Endothelial cell of umbilical vein (primary cell): ENCODE measurements around the gene RAD54L.

Experiments used
- FOS ChIP-seq: IDR thresholded peaks from 2 replicates; pipeline ENCODE4 v1.6.1; 2011; ENCODE audit warnings: mild to moderate bottlenecking, low read length, moderate library complexity, borderline replicate concordance; ENCODE audit not compliant: insufficient read depth
- GATA2 ChIP-seq: IDR thresholded peaks from 2 replicates; pipeline ENCODE4 v1.7.0; 2011; ENCODE audit warnings: low read depth, mild to moderate bottlenecking, moderate library complexity, mixed read lengths, low read length; ENCODE audit not compliant: insufficient read length, insufficient read depth
- POLR2AphosphoS5 ChIP-seq: IDR thresholded peaks from 2 replicates; pipeline ENCODE4 v1.6.1; 2012; ENCODE audit warnings: low read depth, mild to moderate bottlenecking, control low read depth, low read length, moderate library complexity; ENCODE audit not compliant: insufficient read depth
- TF ChIP-seq, protein P1 (sequence below), 2 donors: IDR thresholded peaks; 1 replicate in 1 of 2; 2 replicates in 1 of 2; pipeline ENCODE4 v1.5.1; 2011; ENCODE audit warnings: low read length in 2 of 2, mild to moderate bottlenecking in 2 of 2, moderate library complexity in 2 of 2, control low read depth in 1 of 2, inconsistent platforms in 1 of 2, low read depth in 1 of 2; ENCODE audit not compliant: insufficient read depth in 1 of 2; ENCODE audit errors: extremely low read depth in 1 of 2

- TF ChIP-seq, protein P1, sequence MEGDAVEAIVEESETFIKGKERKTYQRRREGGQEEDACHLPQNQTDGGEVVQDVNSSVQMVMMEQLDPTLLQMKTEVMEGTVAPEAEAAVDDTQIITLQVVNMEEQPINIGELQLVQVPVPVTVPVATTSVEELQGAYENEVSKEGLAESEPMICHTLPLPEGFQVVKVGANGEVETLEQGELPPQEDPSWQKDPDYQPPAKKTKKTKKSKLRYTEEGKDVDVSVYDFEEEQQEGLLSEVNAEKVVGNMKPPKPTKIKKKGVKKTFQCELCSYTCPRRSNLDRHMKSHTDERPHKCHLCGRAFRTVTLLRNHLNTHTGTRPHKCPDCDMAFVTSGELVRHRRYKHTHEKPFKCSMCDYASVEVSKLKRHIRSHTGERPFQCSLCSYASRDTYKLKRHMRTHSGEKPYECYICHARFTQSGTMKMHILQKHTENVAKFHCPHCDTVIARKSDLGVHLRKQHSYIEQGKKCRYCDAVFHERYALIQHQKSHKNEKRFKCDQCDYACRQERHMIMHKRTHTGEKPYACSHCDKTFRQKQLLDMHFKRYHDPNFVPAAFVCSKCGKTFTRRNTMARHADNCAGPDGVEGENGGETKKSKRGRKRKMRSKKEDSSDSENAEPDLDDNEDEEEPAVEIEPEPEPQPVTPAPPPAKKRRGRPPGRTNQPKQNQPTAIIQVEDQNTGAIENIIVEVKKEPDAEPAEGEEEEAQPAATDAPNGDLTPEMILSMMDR (IDR thresholded peaks at IDR 0.05; ENCODE audit: extremely low read depth in 1 of 2, insufficient read depth in 1 of 2, low read depth in 1 of 2, low read length in 2 of 2) = no peak
- no peak for TF ChIP-seq GATA2
- TF ChIP-seq POLR2AphosphoS5 = no peak
- TF ChIP-seq FOS = no peak
These were observed 36.5 kb downstream of the RAD54L start for GRCh38 chr1:46284058-46284457.
